ENCODE data around the gene ATP6V1E1.

GRCh38 chr22:17548010-17548755 lies 80.4 kb downstream of the ATP6V1E1 start:
- TF ChIP-seq ETV6 (conservative IDR thresholded peaks at IDR 0.05 in 1 of 2, IDR thresholded peaks at IDR 0.05 in 1 of 2; ENCODE audit: borderline replicate concordance in 1 of 2, low read depth in 1 of 2) (no peak), EP300 (IDR thresholded peaks at IDR 0.05; ENCODE audit: borderline replicate concordance in 1 of 2, control insufficient read depth in 1 of 2, low read depth in 2 of 2, low read length in 2 of 2) (no peak)

All from GM12878 (cell line).